Measurements from ENCODE around the gene IL17REL. TPM values are rescaled to one million over a fixed set of nuclear protein-coding genes. Genes with fewer than 3 reads are reported as not detected.

Gene IL17REL
- total and polyA plus RNA-seq, 2 of the 13 experiments (the other 11 are each of a cell fraction or from before 2014, with no cell fraction given): not detected

GRCh38 chr22:49971232-49972162, 41.1 kb downstream of the IL17REL start (continued):
- TF ChIP-seq TCF7 (IDR thresholded peaks at IDR 0.05; ENCODE audit: low read depth) (no peak), ZNF441 (CRISPR knock-in tag; IDR thresholded peaks at IDR 0.05; ENCODE audit: borderline replicate concordance) (no peak), ZNF75D (CRISPR knock-in tag; IDR thresholded peaks at IDR 0.05; ENCODE audit: borderline replicate concordance) (0 out of 2 replicates have a peak, but pooled peaks have one; percentile 14), ZNF652 (CRISPR knock-in tag; IDR thresholded peaks at IDR 0.05; ENCODE audit: borderline replicate concordance, low read depth) (no peak), MXD4 (CRISPR knock-in tag; IDR thresholded peaks at IDR 0.05) (no peak), TERF1 (CRISPR knock-in tag; IDR thresholded peaks at IDR 0.05) (0 out of 2 replicates have a peak, but pooled peaks have one; percentile 38), ZNF136 (CRISPR knock-in tag; IDR thresholded peaks at IDR 0.05; ENCODE audit: low read depth) (no peak), CREB3 (CRISPR knock-in tag; IDR thresholded peaks at IDR 0.05) (no peak), KAT7 (CRISPR knock-in tag; IDR thresholded peaks at IDR 0.05; ENCODE audit: borderline replicate concordance) (no peak), HMGA1 (CRISPR knock-in tag; conservative IDR thresholded peaks at IDR 0.05) (no peak), ZHX1 (CRISPR knock-in tag; IDR thresholded peaks at IDR 0.05; ENCODE audit: low read depth) (no peak), ARID2 (CRISPR knock-in tag; IDR thresholded peaks at IDR 0.05; ENCODE audit: borderline replicate concordance) (no peak), HMGXB4 (CRISPR knock-in tag; IDR thresholded peaks at IDR 0.05; ENCODE audit: borderline replicate concordance in 1 of 2, low read depth in 1 of 2) (no peak), SIX1 (CRISPR knock-in tag; IDR thresholded peaks at IDR 0.05; ENCODE audit: borderline replicate concordance) (no peak), ZNF639 (CRISPR knock-in tag; conservative IDR thresholded peaks at IDR 0.05) (no peak), ZSCAN20 (CRISPR knock-in tag; IDR thresholded peaks at IDR 0.05; ENCODE audit: borderline replicate concordance) (no peak), ASH2L (IDR thresholded peaks at IDR 0.05; ENCODE audit: insufficient read length, low read depth, low read length) (no peak), TAF15 (IDR thresholded peaks at IDR 0.05; ENCODE audit: low read depth, low read length, poor library complexity, severe bottlenecking) (no peak), ETV6 (CRISPR knock-in tag; conservative IDR thresholded peaks at IDR 0.05) (no peak)

Data from HepG2 (cell line).